Measurements from ENCODE around the gene SDK1. TPM values are rescaled to one million over a fixed set of nuclear protein-coding genes. Genes with fewer than 3 reads are reported as not detected.

The SDK1 gene
- total and polyA plus RNA-seq, 4 donors, result 10.4 to 11.6 (median 11.0) TPM

DNA sequence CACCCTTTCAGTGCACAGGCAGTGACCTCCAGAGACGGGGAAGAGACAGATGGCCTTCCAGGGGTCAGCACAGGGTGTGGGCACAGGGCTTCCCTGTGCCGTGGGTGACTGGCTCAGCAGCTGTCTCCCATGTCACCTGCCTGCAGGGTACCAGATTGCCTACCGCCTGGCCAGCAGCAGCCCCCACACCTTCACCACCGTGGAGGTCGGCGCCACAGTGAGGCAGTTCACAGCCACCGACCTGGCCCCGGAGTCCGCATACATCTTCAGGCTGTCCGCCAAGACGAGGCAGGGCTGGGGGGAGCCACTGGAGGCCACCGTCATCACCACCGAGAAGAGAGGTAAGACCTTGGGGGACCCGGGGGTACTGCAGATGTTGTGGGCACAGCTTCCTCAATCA lies 844.5 kb downstream of the SDK1 start:
- no peak for DNase-seq (ENCODE audit: low read depth in 4 of 6, low spot score in 6 of 6)
- Histone ChIP-seq H3K27ac (ENCODE audit: low read depth, low read length) (no peak overlapping the region), H3K4me3 (ENCODE audit: low read depth, low read length) (no peak overlapping the region), H3K27me3 (ENCODE audit: control insufficient read depth, insufficient read depth, low read length) (no peaks in the 10 kb centered on the region), H3K36me3 (ENCODE audit: control insufficient read depth, insufficient read depth, low read length) (peaks cover 42% of the 10 kb centered on the region), H3K4me1 (ENCODE audit: control insufficient read depth, insufficient read depth, low read length) (peaks cover 31% of the 10 kb centered on the region), H3K9me3 (ENCODE audit: control insufficient read depth, insufficient read depth, low read length) (no peaks in the 10 kb centered on the region)
- WGBS (ENCODE audit: insufficient coverage), result 74% methylated on average over 14 of the region's 14 CpGs

- no peak overlapping the region for H3K4me3 ChIP-seq (ENCODE audit: low read depth, low read length)
- no peaks in the 10 kb centered on the region for H3K9me3 ChIP-seq (ENCODE audit: control insufficient read depth, insufficient read depth, low read length)
- H3K27me3 ChIP-seq (ENCODE audit: control insufficient read depth, insufficient read depth, low read length), result no peaks in the 10 kb centered on the region
- peaks cover 49% of the 10 kb centered on the region for H3K36me3 ChIP-seq (ENCODE audit: control insufficient read depth, insufficient read depth, low read length)
- peaks cover 33% of the 10 kb centered on the region for H3K4me1 ChIP-seq (ENCODE audit: control insufficient read depth, insufficient read depth, low read length)
- no peak for DNase-seq (ENCODE audit: low read depth in 4 of 6, low spot score in 6 of 6)
- WGBS (ENCODE audit: insufficient coverage), result 76% methylated on average over 28 of the region's 28 CpGs
- H3K27ac ChIP-seq (ENCODE audit: low read depth, low read length), result no peak overlapping the region
These were observed 847.0 kb downstream of the SDK1 start for GRCh38 chr7:4147926-4148620.

DNA sequence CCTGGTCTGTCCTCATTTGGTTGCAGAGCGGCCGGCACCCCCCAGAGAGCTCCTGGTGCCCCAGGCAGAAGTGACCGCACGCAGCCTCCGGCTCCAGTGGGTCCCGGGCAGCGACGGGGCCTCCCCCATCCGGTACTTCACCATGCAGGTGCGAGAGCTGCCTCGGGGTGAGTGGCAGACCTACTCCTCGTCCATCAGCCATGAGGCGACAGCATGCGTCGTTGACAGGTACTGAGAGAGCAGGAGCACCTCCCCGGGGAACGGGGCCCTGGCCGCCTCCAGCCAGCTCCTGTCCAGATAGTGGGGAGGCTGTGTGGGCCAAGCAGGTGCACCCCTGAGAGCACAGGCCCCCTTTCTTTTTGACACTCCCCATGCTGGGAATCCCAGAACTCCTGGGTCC lies 848.2 kb downstream of the SDK1 start:
- 95% methylated on average over 14 of the region's 18 CpGs for WGBS (ENCODE audit: insufficient coverage)
- peaks cover 46% of the 10 kb centered on the region for H3K36me3 ChIP-seq (ENCODE audit: control insufficient read depth, insufficient read depth, low read length)
- no peak for DNase-seq (ENCODE audit: low read depth in 4 of 6, low spot score in 6 of 6)
- no peak overlapping the region for H3K4me3 ChIP-seq (ENCODE audit: low read depth, low read length)
- peaks cover 22% of the 10 kb centered on the region for H3K4me1 ChIP-seq (ENCODE audit: control insufficient read depth, insufficient read depth, low read length)
- no peak overlapping the region for H3K27ac ChIP-seq (ENCODE audit: low read depth, low read length)
- no peaks in the 10 kb centered on the region for H3K9me3 ChIP-seq (ENCODE audit: control insufficient read depth, insufficient read depth, low read length)
- H3K27me3 ChIP-seq (ENCODE audit: control insufficient read depth, insufficient read depth, low read length), result no peaks in the 10 kb centered on the region

- no peaks in the 10 kb centered on the region for H3K9me3 ChIP-seq (ENCODE audit: control insufficient read depth, insufficient read depth, low read length)
- no peaks in the 10 kb centered on the region for H3K27me3 ChIP-seq (ENCODE audit: control insufficient read depth, insufficient read depth, low read length)
- H3K4me3 ChIP-seq (ENCODE audit: low read depth, low read length), result no peak overlapping the region
- peaks cover 46% of the 10 kb centered on the region for H3K36me3 ChIP-seq (ENCODE audit: control insufficient read depth, insufficient read depth, low read length)
- H3K4me1 ChIP-seq (ENCODE audit: control insufficient read depth, insufficient read depth, low read length), result peaks cover 18% of the 10 kb centered on the region
- WGBS (ENCODE audit: insufficient coverage), result 89% methylated on average over 11 of the region's 11 CpGs
- no peak for DNase-seq (ENCODE audit: low read depth in 4 of 6, low spot score in 6 of 6)
- no peak overlapping the region for H3K27ac ChIP-seq (ENCODE audit: low read depth, low read length)
These were observed 848.6 kb downstream of the SDK1 start for GRCh38 chr7:4149645-4150044.

DNA sequence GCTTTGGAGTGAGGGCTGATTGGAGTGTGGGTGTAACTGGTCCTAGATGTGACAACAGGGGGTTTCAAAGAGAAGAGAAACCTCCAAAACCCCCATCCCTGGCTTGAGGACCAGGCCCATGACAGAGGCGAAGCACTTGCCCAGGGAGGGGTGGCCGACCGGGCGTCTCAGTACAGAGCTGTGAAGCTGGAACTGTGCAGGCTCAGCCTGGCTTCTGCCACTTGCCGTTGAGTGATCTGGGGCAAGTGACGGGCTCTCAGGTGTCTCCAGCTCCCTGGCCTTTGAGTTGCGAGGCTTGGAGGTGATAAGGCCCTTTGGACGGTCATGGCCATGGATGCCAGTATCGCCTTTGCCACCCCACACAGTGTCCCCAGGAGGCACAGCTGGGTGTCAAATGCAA lies 849.7 kb downstream of the SDK1 start:
- Histone ChIP-seq H3K9me3 (ENCODE audit: control insufficient read depth, insufficient read depth, low read length) (no peaks in the 10 kb centered on the region), H3K36me3 (ENCODE audit: control insufficient read depth, insufficient read depth, low read length) (peaks cover 43% of the 10 kb centered on the region), H3K4me1 (ENCODE audit: control insufficient read depth, insufficient read depth, low read length) (peaks cover 10% of the 10 kb centered on the region), H3K27ac (ENCODE audit: low read depth, low read length) (no peak overlapping the region), H3K27me3 (ENCODE audit: control insufficient read depth, insufficient read depth, low read length) (no peaks in the 10 kb centered on the region), H3K4me3 (ENCODE audit: low read depth, low read length) (no peak overlapping the region)
- 99% methylated on average over 9 of the region's 9 CpGs for WGBS (ENCODE audit: insufficient coverage)
- DNase-seq (ENCODE audit: low read depth in 4 of 6, low spot score in 6 of 6), result no peak

- H3K4me3 ChIP-seq (ENCODE audit: low read depth, low read length), result no peak overlapping the region
- WGBS (ENCODE audit: insufficient coverage), result 96% methylated on average over 6 of the region's 10 CpGs
- H3K4me1 ChIP-seq (ENCODE audit: control insufficient read depth, insufficient read depth, low read length), result peaks cover 9% of the 10 kb centered on the region
- no peak for DNase-seq (ENCODE audit: low read depth in 4 of 6, low spot score in 6 of 6)
- H3K27ac ChIP-seq (ENCODE audit: low read depth, low read length), result no peak overlapping the region
- no peaks in the 10 kb centered on the region for H3K27me3 ChIP-seq (ENCODE audit: control insufficient read depth, insufficient read depth, low read length)
- H3K36me3 ChIP-seq (ENCODE audit: control insufficient read depth, insufficient read depth, low read length), result peaks cover 40% of the 10 kb centered on the region
- no peaks in the 10 kb centered on the region for H3K9me3 ChIP-seq (ENCODE audit: control insufficient read depth, insufficient read depth, low read length)
These were observed 850.5 kb downstream of the SDK1 start for GRCh38 chr7:4151524-4151923.

- DNase-seq (ENCODE audit: low read depth in 4 of 6, low spot score in 6 of 6), result peak in 1 of 6 donors; percentile 41
- Histone ChIP-seq H3K4me3 (ENCODE audit: low read depth, low read length) (no peak overlapping the region), H3K36me3 (ENCODE audit: control insufficient read depth, insufficient read depth, low read length) (peaks cover 35% of the 10 kb centered on the region), H3K27ac (ENCODE audit: low read depth, low read length) (no peak overlapping the region), H3K4me1 (ENCODE audit: control insufficient read depth, insufficient read depth, low read length) (peaks cover 9% of the 10 kb centered on the region), H3K27me3 (ENCODE audit: control insufficient read depth, insufficient read depth, low read length) (no peaks in the 10 kb centered on the region), H3K9me3 (ENCODE audit: control insufficient read depth, insufficient read depth, low read length) (no peaks in the 10 kb centered on the region)
- WGBS (ENCODE audit: insufficient coverage), result 48% methylated on average over 8 of the region's 13 CpGs
These were observed 851.0 kb downstream of the SDK1 start for GRCh38 chr7:4151926-4152549.

DNA sequence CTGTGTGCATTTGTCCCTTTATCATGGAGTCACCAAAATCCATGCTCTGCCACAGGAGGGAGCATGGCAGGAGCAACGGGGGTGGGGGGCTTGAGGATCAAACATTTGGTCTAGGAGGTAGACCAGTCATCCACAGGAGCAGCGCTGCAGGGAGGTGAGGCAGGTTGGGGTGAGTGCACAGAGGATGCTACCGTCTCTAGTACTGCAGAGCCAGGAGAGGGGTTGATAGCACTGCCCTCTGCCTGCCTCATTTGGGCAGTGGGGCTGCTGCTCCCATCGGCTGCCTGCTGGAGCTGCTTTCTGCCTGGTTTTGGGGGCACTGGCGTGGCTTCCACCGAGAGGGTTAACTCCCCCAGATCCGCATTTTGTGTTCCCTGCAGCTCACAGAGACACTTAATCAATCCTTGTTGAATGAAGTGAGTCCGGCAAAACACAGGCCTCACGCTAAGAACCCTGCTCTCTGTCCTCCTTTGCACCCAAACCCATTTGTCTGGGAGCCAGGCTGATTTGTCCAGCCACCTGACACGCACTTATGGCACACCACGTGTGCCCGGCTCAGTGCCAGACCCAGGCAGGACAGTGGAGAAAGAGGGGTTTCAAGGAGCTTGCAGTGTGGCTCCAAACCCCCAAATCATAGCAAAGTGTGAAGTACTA lies 854.0 kb downstream of the SDK1 start:
- peak in 1 of 6 donors; percentile 20 for DNase-seq (ENCODE audit: low read depth in 4 of 6, low spot score in 6 of 6)
- 48% methylated on average over 9 of the region's 12 CpGs for WGBS (ENCODE audit: insufficient coverage)

DNA sequence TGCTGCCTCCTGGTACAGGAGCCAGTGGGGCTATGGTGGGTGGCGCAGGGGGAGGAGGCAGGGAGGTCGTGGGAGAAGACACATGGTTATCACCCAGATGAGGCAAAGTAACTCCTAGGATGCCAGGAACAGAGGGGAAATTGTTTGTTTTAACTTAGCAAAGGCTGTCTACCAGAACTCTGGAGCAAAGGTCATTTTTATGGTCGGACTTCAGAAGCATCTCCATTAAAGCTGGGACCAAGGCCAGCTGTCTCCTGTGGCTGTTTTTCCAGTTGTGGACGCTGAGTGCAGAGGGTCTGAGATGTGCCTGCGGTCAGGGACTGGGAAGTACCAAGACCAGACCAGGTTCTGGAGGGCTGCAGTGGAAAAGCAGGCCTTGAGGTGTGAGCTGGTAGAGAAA lies 855.1 kb downstream of the SDK1 start:
- DNase-seq (ENCODE audit: low read depth in 4 of 6, low spot score in 6 of 6), result no peak
- Histone ChIP-seq H3K4me1 (ENCODE audit: control insufficient read depth, insufficient read depth, low read length) (peaks cover 25% of the 10 kb centered on the region), H3K4me3 (ENCODE audit: low read depth, low read length) (no peak overlapping the region), H3K9me3 (ENCODE audit: control insufficient read depth, insufficient read depth, low read length) (no peaks in the 10 kb centered on the region), H3K27ac (ENCODE audit: low read depth, low read length) (no peak overlapping the region), H3K36me3 (ENCODE audit: control insufficient read depth, insufficient read depth, low read length) (peaks cover 11% of the 10 kb centered on the region), H3K27me3 (ENCODE audit: control insufficient read depth, insufficient read depth, low read length) (no peaks in the 10 kb centered on the region)
- 78% methylated on average over 5 of the region's 5 CpGs for WGBS (ENCODE audit: insufficient coverage)

More for the DNA sequence above, 854.0 kb downstream of the SDK1 start:
- Histone ChIP-seq H3K27ac (ENCODE audit: low read depth, low read length) (no peak overlapping the region), H3K4me3 (ENCODE audit: low read depth, low read length) (no peak overlapping the region), H3K36me3 (ENCODE audit: control insufficient read depth, insufficient read depth, low read length) (peaks cover 20% of the 10 kb centered on the region), H3K9me3 (ENCODE audit: control insufficient read depth, insufficient read depth, low read length) (no peaks in the 10 kb centered on the region), H3K4me1 (ENCODE audit: control insufficient read depth, insufficient read depth, low read length) (peaks cover 25% of the 10 kb centered on the region), H3K27me3 (ENCODE audit: control insufficient read depth, insufficient read depth, low read length) (no peaks in the 10 kb centered on the region)

Data from spinal cord (tissue), 10 donors.